ENCODE measurements around the gene UBE2I. TPM values are rescaled to one million over a fixed set of nuclear protein-coding genes. Genes with fewer than 3 reads are reported as not detected.
A peak's percentile ranks its signal among the peaks of the same experiment; 100 is the strongest.

The UBE2I gene
- total RNA-seq, 1 donor from 2014 or later, result 105 TPM

GRCh38 chr16:1333854-1334700, 24.6 kb downstream of the UBE2I start:
- Mint-ChIP-seq H3K36me3 (ENCODE audit: low read depth) (no peaks in the 10 kb centered on the region), H3K4me1 (ENCODE audit: low read depth) (peaks cover 4% of the 10 kb centered on the region), H3K27me3 (ENCODE audit: low read depth) (peaks cover 26% of the 10 kb centered on the region), H3K27ac (ENCODE audit: unreplicated experiment) (no peak overlapping the region), H3K4me3 (ENCODE audit: unreplicated experiment) (no peak overlapping the region), H3K9me3 (ENCODE audit: low read depth) (no peaks in the 10 kb centered on the region)
- DNase-seq (ENCODE audit: low spot score), result no peak
- TF ChIP-seq CTCF (IDR thresholded peaks at IDR 0.05), result no peak

DNA sequence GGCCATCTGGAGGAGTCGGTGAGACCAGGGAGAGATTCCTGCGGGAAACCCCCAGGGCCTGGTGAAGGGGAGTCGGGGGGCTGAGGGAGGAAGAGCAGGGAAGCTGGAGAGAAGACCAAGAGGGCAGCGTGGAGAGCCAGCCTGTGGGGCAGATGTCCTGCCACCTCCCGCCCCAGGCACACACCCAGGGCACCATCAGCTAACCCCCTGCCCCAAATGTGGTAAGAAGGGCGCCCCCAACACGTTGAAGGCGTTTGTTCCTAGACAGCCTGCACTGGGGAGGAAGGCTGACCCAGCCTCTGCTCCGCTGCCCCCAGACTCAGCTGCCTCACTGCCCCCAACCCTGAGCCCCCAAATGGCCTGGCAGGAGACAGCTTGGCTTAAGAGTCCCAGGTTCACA, 25.3 kb downstream of the UBE2I start:
- no peak for TF ChIP-seq CTCF (IDR thresholded peaks at IDR 0.05)
- Mint-ChIP-seq H3K4me1 (ENCODE audit: low read depth) (peaks cover 4% of the 10 kb centered on the region), H3K36me3 (ENCODE audit: low read depth) (no peaks in the 10 kb centered on the region), H3K27me3 (ENCODE audit: low read depth) (peaks cover 26% of the 10 kb centered on the region), H3K9me3 (ENCODE audit: low read depth) (no peaks in the 10 kb centered on the region), H3K27ac (ENCODE audit: unreplicated experiment) (no peak overlapping the region), H3K4me3 (ENCODE audit: unreplicated experiment) (no peak overlapping the region)
- no peak for DNase-seq (ENCODE audit: low spot score)

GRCh38 chr16:1335211-1335971, 26.0 kb downstream of the UBE2I start:
- no peaks in the 10 kb centered on the region for H3K36me3 Mint-ChIP-seq (ENCODE audit: low read depth)
- H3K27me3 Mint-ChIP-seq (ENCODE audit: low read depth), result peaks cover 26% of the 10 kb centered on the region
- no peak overlapping the region for H3K4me3 Mint-ChIP-seq (ENCODE audit: unreplicated experiment)

GRCh38 chr16:1335996-1336395, 26.6 kb downstream of the UBE2I start:
- H3K9me3 Mint-ChIP-seq (ENCODE audit: low read depth), result no peaks in the 10 kb centered on the region
- H3K27me3 Mint-ChIP-seq (ENCODE audit: low read depth), result peaks cover 29% of the 10 kb centered on the region
- no peaks in the 10 kb centered on the region for H3K36me3 Mint-ChIP-seq (ENCODE audit: low read depth)
- peak; percentile 27 for TF ChIP-seq CTCF (IDR thresholded peaks at IDR 0.05)
- H3K27ac Mint-ChIP-seq (ENCODE audit: unreplicated experiment), result no peak overlapping the region
- peaks cover 4% of the 10 kb centered on the region for H3K4me1 Mint-ChIP-seq (ENCODE audit: low read depth)
- H3K4me3 Mint-ChIP-seq (ENCODE audit: unreplicated experiment), result no peak overlapping the region
- no peak for DNase-seq (ENCODE audit: low spot score)

More at GRCh38 chr16:1335211-1335971, 26.0 kb downstream of the UBE2I start:
- Mint-ChIP-seq H3K4me1 (ENCODE audit: low read depth) (peaks cover 4% of the 10 kb centered on the region), H3K9me3 (ENCODE audit: low read depth) (no peaks in the 10 kb centered on the region), H3K27ac (ENCODE audit: unreplicated experiment) (no peak overlapping the region)
- no peak for TF ChIP-seq CTCF (IDR thresholded peaks at IDR 0.05)
- DNase-seq (ENCODE audit: low spot score), result no peak

DNA sequence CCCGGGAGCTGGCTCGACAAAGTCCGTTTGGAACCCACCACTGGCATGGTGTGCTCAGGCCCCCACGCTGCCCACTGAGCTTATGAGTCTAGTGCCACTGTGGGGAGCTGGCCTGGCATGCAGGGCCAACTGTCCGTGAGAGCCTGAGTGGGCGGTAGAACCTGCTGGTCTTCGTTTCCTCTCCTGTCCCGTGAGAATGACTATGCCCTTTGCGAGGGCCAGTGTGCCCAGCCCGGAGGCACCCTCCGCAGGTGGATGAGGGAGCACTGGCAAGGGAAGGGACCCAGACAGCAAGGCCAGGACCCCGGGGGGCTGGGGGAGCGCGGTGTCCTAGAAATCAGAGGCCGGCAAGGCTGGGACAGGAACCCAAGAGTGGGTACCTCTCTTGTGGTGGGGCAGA, 27.2 kb downstream of the UBE2I start:
- no peaks in the 10 kb centered on the region for H3K9me3 Mint-ChIP-seq (ENCODE audit: low read depth)
- peaks cover 27% of the 10 kb centered on the region for H3K27me3 Mint-ChIP-seq (ENCODE audit: low read depth)
- no peak overlapping the region for H3K27ac Mint-ChIP-seq (ENCODE audit: unreplicated experiment)
- TF ChIP-seq CTCF (IDR thresholded peaks at IDR 0.05), result no peak
- no peak overlapping the region for H3K4me3 Mint-ChIP-seq (ENCODE audit: unreplicated experiment)
- peaks cover 4% of the 10 kb centered on the region for H3K4me1 Mint-ChIP-seq (ENCODE audit: low read depth)
- DNase-seq (ENCODE audit: low spot score), result no peak
- H3K36me3 Mint-ChIP-seq (ENCODE audit: low read depth), result no peaks in the 10 kb centered on the region
